MCF 10A (cell line): ENCODE measurements around the gene MARCHF2. TPM values are rescaled to one million over a fixed set of nuclear protein-coding genes. Genes with fewer than 3 reads are reported as not detected.
"Not testable (repeated sequence)": the region's sequence is repeated elsewhere in the genome, so short reads cannot be mapped to it uniquely, and the experiment has no call there.

Source experiments
- BruUV-seq: library from RNA; stranded (reverse); fragments of 400-500 nt; replicated peaks from 2 replicates; lab custom pipeline; 2021; lab: Mats Ljungman, UMichigan
- CTCF ChIA-PET: fragments of 300-600 bp; sonication (Branson Sonifier 250); formaldehyde crosslinking; extraction: SDS; loops from one replicate; lab custom pipeline; 2021; ENCODE audit warnings: antibody characterized with exemption, inconsistent platforms; lab: Yijun Ruan, JAX
- POLR2A ChIA-PET: fragments of 300-600, 350-650 bp; sonication (Branson Sonifier 250); formaldehyde crosslinking; extraction: SDS; loops from one replicate; lab custom pipeline; 2020; ENCODE audit warnings: antibody characterized with exemption, inconsistent platforms; lab: Yijun Ruan, JAX
- DNase-seq: peaks from one replicate; pipeline ENCODE4 v3.0.0-alpha.2; 2018; ENCODE audit not compliant: unreplicated experiment
- H3K27ac Mint-ChIP-seq: one replicate; pipeline ENCODE4 v1.8.0; 2022; ENCODE audit warnings: mild to moderate bottlenecking, low read depth, mixed read lengths; ENCODE audit not compliant: unreplicated experiment
- H3K27me3 Mint-ChIP-seq: one replicate; pipeline ENCODE4 v1.8.0; 2022; ENCODE audit warnings: mixed read lengths; ENCODE audit not compliant: insufficient read depth, unreplicated experiment
- H3K36me3 Mint-ChIP-seq: one replicate; pipeline ENCODE4 v1.8.0; 2022; ENCODE audit warnings: mild to moderate bottlenecking, moderate library complexity, mixed read lengths; ENCODE audit not compliant: insufficient read depth, unreplicated experiment
- H3K4me1 Mint-ChIP-seq: one replicate; pipeline ENCODE4 v1.8.0; 2022; ENCODE audit warnings: mixed read lengths; ENCODE audit not compliant: insufficient read depth, unreplicated experiment
- H3K4me3 Mint-ChIP-seq: one replicate; pipeline ENCODE4 v1.8.0; 2022; ENCODE audit warnings: mild to moderate bottlenecking, moderate library complexity, mixed read lengths; ENCODE audit not compliant: unreplicated experiment
- H3K9me3 Mint-ChIP-seq: one replicate; pipeline ENCODE4 v1.8.0; 2022; ENCODE audit warnings: mixed read lengths; ENCODE audit not compliant: unreplicated experiment
- intact Hi-C: fragments of 100-400 bp; cut with micrococcal nuclease; formaldehyde crosslinking; loops from 2 replicates; pipeline ENCODE4 v1.14.1; 2022
- total RNA-seq: library from RNA; stranded (reverse); gene quantifications from 2 replicates; pipeline ENCODE4 v1.2.3, GENCODE V29; 2022
- TF ChIP-seq, protein P1 (sequence below): fragments of 200-600 bp; IDR thresholded peaks from one replicate; pipeline ENCODE4 v1.8.0; 2022; ENCODE audit warnings: antibody characterized with exemption, mild to moderate bottlenecking; ENCODE audit not compliant: unreplicated experiment

The MARCHF2 gene
- total RNA-seq, 1 experiment from 2014 or later, result 8.3 TPM

DNA sequence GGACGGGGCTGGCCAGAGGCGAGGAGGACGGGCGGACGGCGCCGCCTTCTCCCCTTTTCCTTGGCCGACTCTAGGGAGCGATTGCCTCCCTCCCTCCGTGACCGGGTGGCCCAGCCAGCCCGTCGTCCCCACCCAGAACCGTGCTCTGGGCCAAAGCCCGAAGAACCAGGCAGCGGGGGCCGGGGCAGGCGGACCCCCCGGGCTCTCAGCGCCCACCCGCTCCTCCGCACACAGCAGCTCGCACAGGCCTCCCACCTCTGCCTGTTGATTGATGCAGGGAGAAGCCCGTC lies 9.3 kb upstream of the MARCHF2 start:
- no peak for DNase-seq
- H3K27me3 Mint-ChIP-seq, result no peaks in the 10 kb centered on the region
- CTCF ChIA-PET, result no interaction called here
- H3K27ac Mint-ChIP-seq, result no peak overlapping the region
- no peaks in the 10 kb centered on the region for H3K9me3 Mint-ChIP-seq
- TF ChIP-seq, protein P1, sequence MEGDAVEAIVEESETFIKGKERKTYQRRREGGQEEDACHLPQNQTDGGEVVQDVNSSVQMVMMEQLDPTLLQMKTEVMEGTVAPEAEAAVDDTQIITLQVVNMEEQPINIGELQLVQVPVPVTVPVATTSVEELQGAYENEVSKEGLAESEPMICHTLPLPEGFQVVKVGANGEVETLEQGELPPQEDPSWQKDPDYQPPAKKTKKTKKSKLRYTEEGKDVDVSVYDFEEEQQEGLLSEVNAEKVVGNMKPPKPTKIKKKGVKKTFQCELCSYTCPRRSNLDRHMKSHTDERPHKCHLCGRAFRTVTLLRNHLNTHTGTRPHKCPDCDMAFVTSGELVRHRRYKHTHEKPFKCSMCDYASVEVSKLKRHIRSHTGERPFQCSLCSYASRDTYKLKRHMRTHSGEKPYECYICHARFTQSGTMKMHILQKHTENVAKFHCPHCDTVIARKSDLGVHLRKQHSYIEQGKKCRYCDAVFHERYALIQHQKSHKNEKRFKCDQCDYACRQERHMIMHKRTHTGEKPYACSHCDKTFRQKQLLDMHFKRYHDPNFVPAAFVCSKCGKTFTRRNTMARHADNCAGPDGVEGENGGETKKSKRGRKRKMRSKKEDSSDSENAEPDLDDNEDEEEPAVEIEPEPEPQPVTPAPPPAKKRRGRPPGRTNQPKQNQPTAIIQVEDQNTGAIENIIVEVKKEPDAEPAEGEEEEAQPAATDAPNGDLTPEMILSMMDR, result no peak
- intact Hi-C loops, result no loop called here
- H3K36me3 Mint-ChIP-seq, result peaks cover 26% of the 10 kb centered on the region
- POLR2A ChIA-PET, result no interaction called here
- TSS peak; percentile 51 for BruUV-seq
- peaks cover 5% of the 10 kb centered on the region for H3K4me1 Mint-ChIP-seq
- no peak overlapping the region for H3K4me3 Mint-ChIP-seq

DNA sequence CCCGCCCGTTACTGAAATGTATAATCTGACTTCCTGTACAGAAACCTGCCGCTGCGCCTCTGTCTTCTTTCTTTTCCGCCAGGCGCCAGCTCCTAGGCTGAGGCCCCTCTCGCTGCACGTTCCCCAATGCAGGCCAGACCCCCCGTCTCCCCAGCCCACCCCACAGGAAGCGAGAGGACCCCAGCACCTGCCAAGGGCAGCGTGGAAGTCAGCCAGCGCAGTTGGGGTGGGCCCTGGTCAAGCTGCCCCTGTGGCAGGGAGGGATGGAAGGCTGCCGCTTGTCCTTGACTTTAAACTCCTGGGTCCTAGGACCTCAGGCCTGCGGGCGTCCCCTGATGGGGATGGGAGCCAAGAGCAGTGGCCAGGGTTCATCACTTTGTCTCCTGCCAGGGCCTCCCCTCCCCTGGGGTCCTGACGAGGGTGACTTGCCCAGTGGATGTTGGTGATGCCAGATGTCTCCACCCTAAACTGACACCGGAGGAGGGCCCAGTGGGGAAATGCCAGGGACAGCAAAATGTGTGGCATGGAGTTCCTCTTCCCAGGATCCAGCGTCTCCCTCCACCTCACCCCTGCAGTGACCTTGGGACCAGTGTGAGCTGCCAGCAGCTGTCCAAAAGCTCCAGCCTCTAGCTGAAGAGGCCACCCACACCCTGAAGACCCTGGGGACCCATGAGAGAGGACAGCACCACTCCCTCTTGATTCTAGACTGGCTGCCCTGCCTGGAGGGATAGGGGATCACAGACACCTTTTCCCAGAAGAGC lies 8.5 kb upstream of the MARCHF2 start:
- no peak overlapping the region for H3K4me3 Mint-ChIP-seq
- no peaks in the 10 kb centered on the region for H3K9me3 Mint-ChIP-seq
- H3K27ac Mint-ChIP-seq, result no peak overlapping the region
- intact Hi-C loops, result no loop called here
- DNase-seq, result no peak
- CTCF ChIA-PET, result interaction anchor here (0.6 to 2.3 kb wide), 5 partner anchors 40 to 1372 kb away, joined by 3 to 8 read pairs (median 3); partner anchors contain the start of gene ANGPTL4
- no peaks in the 10 kb centered on the region for H3K27me3 Mint-ChIP-seq
- BruUV-seq, result no TSS peak
- H3K4me1 Mint-ChIP-seq, result peaks cover 5% of the 10 kb centered on the region
- TF ChIP-seq, protein P1, result no peak
- peaks cover 26% of the 10 kb centered on the region for H3K36me3 Mint-ChIP-seq
- POLR2A ChIA-PET, result interaction anchor here (1.4 kb wide), 1 partner anchor 15 kb away, joined by 7 read pairs; the partner anchor contains the start of gene RAB11B

- H3K9me3 Mint-ChIP-seq, DNase-seq, H3K4me3 Mint-ChIP-seq, H3K4me1 Mint-ChIP-seq, H3K27ac Mint-ChIP-seq, H3K27me3 Mint-ChIP-seq, H3K36me3 Mint-ChIP-seq, BruUV-seq: not testable (repeated sequence)
- intact Hi-C loops, result loop anchor here (5.0 kb wide), 1 partner anchor 37 kb away; no protein-coding TSS in a partner anchor
- CTCF ChIA-PET, result interaction anchor here (0.6 to 1.6 kb wide), 7 partner anchors 50 to 604 kb away, joined by 3 to 4 read pairs (median 3); no protein-coding TSS in a partner anchor
- POLR2A ChIA-PET, result interaction anchor here (0.6 to 1.7 kb wide), 4 partner anchors 69 to 122 kb away, joined by 3 to 4 read pairs (median 3); no protein-coding TSS in a partner anchor
Observed at GRCh38 chr19:8410718-8411117, 2.4 kb upstream of the MARCHF2 start.

DNA sequence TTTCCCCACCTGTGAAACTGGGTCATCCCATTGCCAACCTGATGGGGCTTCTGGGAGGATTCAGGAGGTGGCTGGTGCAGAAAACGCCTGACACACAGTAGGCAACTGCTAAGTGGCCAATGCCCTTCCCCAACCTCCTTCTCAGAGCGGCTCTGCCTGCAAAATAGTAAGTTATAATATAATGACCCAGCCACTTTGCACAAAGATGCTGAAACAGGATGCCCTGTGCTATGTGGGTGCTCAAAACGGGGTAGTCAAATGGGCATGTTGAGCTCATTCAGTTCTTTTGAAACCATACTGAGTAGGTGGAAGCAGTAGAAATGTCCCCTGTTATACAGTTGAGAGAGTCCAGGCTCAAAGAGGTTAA lies 507 bp downstream of the MARCHF2 start:
- H3K4me3 Mint-ChIP-seq, result peak overlapping the region; percentile 41
- H3K4me1 Mint-ChIP-seq, result no peaks in the 10 kb centered on the region
- H3K27me3 Mint-ChIP-seq, result no peaks in the 10 kb centered on the region
- H3K27ac Mint-ChIP-seq, result no peak overlapping the region
- CTCF ChIA-PET, result interaction anchor here (0.6 to 2.2 kb wide), 18 partner anchors 10 to 1241 kb away, joined by 3 to 20 read pairs (median 3); partner anchors contain the start of genes HNRNPM and RAB11B
- no peak for DNase-seq
- intact Hi-C loops, result loop anchor here (2.0 to 5.0 kb wide), 2 partner anchors 34 to 93 kb away; no protein-coding TSS in a partner anchor
- H3K36me3 Mint-ChIP-seq, result no peaks in the 10 kb centered on the region
- no peaks in the 10 kb centered on the region for H3K9me3 Mint-ChIP-seq
- TF ChIP-seq, protein P1, result no peak
- BruUV-seq, result TSS peak; percentile 34
- POLR2A ChIA-PET, result interaction anchor here (0.7 to 3.8 kb wide), 12 partner anchors 10 to 100 kb away, joined by 3 to 45 read pairs (median 4); partner anchors contain the start of genes ANGPTL4, HNRNPM and ZNF414
